Epithelial cell of proximal tubule (primary cell): ENCODE results near the gene ULBP2. TPM values are rescaled to one million over a fixed set of nuclear protein-coding genes. Genes with fewer than 3 reads are reported as not detected.
"Not testable (repeated sequence)": the region's sequence is repeated elsewhere in the genome, so short reads cannot be mapped to it uniquely, and the experiment has no call there.

Experiments used
- DNase-seq: peaks from one replicate; pipeline ENCODE4 v3.0.0-alpha.2; 2011; ENCODE audit warnings: low read depth
- H3K4me3 ChIP-seq: 2 replicates; pipeline ENCODE4 v1.5.1; 2011; ENCODE audit warnings: low read depth, mild to moderate bottlenecking, low read length
- CTCF ChIP-seq: conservative IDR thresholded peaks from 2 replicates; pipeline ENCODE4 v1.5.1; 2012; ENCODE audit warnings: low read depth, mild to moderate bottlenecking, low read length
- total RNA-seq: library from RNA; depleted of rRNA; stranded (reverse); fragments of >200 nt; gene quantifications from 2 replicates; pipeline ENCODE4 v1.2.3, GENCODE V29; 2015

ULBP2 gene
- total RNA-seq, 1 donor from 2014 or later, result 5.3 TPM

- TF ChIP-seq CTCF, result peak; percentile 23
- H3K4me3 ChIP-seq, result peak overlapping the region; percentile 56
- DNase-seq, result not testable (repeated sequence)
Measured at GRCh38 chr6:149938013-149938570, 3.7 kb upstream of the ULBP2 start.

- TF ChIP-seq CTCF, result no peak
- no peak for DNase-seq
- peak overlapping the region; percentile 56 for H3K4me3 ChIP-seq
Measured at GRCh38 chr6:149938571-149939355, 3.1 kb upstream of the ULBP2 start.

GRCh38 chr6:149939356-149939648 is 2.5 kb upstream of the ULBP2 start:
- H3K4me3 ChIP-seq, result no peak overlapping the region
- no peak for TF ChIP-seq CTCF
- DNase-seq, result no peak

GRCh38 chr6:149939909-149940671 is 1.7 kb upstream of the ULBP2 start:
- TF ChIP-seq CTCF, result no peak
- no peak for DNase-seq
- H3K4me3 ChIP-seq, result no peak overlapping the region

GRCh38 chr6:149940672-149940982 is 1.2 kb upstream of the ULBP2 start:
- no peak for DNase-seq
- no peak overlapping the region for H3K4me3 ChIP-seq
- TF ChIP-seq CTCF, result no peak

- no peak for TF ChIP-seq CTCF
- peak overlapping the region; percentile 70 for H3K4me3 ChIP-seq
- no peak for DNase-seq
Measured at GRCh38 chr6:149942461-149942829, 631 bp downstream of the ULBP2 start.

GRCh38 chr6:149943321-149943720 is 1.5 kb downstream of the ULBP2 start:
- H3K4me3 ChIP-seq, DNase-seq: not testable (repeated sequence)

GRCh38 chr6:149945276-149945675 is 3.5 kb downstream of the ULBP2 start:
- not testable (repeated sequence) for H3K4me3 ChIP-seq, DNase-seq

- not testable (repeated sequence) for DNase-seq, H3K4me3 ChIP-seq
Measured at GRCh38 chr6:149946631-149947030, 4.8 kb downstream of the ULBP2 start.

- H3K4me3 ChIP-seq, DNase-seq: not testable (repeated sequence)
Measured at GRCh38 chr6:149947533-149947932, 5.7 kb downstream of the ULBP2 start.
